Esophagus muscularis mucosa (tissue), 3 donors: ENCODE measurements around the gene RDH16.

Source experiments
- CTCF ChIP-seq, 3 experiments: fragments of 200-600 bp in 2 of 3; fragments of 450-650 bp in 1 of 3; sonication (generic) in 2 of 3; IDR thresholded peaks; one replicate each; pipeline ENCODE4 v1.5.1; 2017 to 2019; ENCODE audit warnings: antibody characterized with exemption in 3 of 3, mild to moderate bottlenecking in 2 of 3, moderate library complexity in 1 of 3
- POLR2A ChIP-seq: fragments of 450-650 bp; IDR thresholded peaks from one replicate; pipeline ENCODE4 v1.6.1; 2017; ENCODE audit warnings: antibody characterized with exemption, moderate library complexity, mild to moderate bottlenecking, low read depth

GRCh38 chr12:56929780-56930179 lies 27.6 kb downstream of the RDH16 start:
- TF ChIP-seq CTCF (IDR thresholded peaks at IDR 0.05) (no peak), POLR2A (no peak)
